Measurements from ENCODE around the gene MAGEA4.

DNA sequence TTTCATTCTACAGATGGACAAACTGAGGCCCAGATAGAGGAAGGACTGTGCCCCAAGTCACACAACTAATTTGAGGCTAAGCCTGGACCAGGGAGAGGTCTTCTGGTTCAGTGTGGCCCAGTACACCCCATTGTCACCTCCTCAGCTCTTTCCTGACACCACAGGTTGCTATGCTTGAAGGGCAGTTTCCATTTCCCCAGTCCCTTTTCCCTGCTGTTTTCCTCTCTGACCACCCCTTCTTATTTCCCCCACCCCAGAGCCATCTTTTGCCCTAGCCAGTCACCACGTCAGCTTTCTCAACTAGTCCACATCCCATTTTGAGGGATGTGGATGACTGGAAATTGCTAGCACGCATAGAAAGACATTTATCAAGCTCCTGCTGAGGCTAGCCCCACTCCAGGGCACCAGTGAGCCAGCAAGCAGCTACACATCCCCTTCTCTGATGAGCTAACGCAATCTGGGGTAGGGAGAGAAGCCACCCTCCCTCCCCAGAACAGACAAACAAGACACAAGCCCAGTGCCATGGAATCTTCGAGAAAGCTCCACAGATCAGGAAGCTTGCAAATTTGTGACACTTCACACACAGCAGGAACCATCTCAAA is 60.5 kb downstream of the MAGEA4 start:
- TF ChIP-seq MZF1 (tag by site-specific recombination; IDR thresholded peaks at IDR 0.05; ENCODE audit: borderline replicate concordance) (no peak), ZNF221 (tag by site-specific recombination; IDR thresholded peaks at IDR 0.05; ENCODE audit: borderline replicate concordance) (no peak), MEIS1 (CRISPR knock-in tag; IDR thresholded peaks at IDR 0.05; ENCODE audit: borderline replicate concordance) (no peak), ZNF660 (tag by site-specific recombination; IDR thresholded peaks at IDR 0.05) (no peak), ZNF621 (tag by site-specific recombination; IDR thresholded peaks at IDR 0.05) (no peak), ZNF623 (tag by site-specific recombination; IDR thresholded peaks at IDR 0.05) (no peak)
- TF ChIP-seq, protein P1, sequence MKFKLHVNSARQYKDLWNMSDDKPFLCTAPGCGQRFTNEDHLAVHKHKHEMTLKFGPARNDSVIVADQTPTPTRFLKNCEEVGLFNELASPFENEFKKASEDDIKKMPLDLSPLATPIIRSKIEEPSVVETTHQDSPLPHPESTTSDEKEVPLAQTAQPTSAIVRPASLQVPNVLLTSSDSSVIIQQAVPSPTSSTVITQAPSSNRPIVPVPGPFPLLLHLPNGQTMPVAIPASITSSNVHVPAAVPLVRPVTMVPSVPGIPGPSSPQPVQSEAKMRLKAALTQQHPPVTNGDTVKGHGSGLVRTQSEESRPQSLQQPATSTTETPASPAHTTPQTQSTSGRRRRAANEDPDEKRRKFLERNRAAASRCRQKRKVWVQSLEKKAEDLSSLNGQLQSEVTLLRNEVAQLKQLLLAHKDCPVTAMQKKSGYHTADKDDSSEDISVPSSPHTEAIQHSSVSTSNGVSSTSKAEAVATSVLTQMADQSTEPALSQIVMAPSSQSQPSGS (tag by site-specific recombination; IDR thresholded peaks at IDR 0.05; ENCODE audit: low read depth) = no peak
- TF ChIP-seq, protein P2, sequence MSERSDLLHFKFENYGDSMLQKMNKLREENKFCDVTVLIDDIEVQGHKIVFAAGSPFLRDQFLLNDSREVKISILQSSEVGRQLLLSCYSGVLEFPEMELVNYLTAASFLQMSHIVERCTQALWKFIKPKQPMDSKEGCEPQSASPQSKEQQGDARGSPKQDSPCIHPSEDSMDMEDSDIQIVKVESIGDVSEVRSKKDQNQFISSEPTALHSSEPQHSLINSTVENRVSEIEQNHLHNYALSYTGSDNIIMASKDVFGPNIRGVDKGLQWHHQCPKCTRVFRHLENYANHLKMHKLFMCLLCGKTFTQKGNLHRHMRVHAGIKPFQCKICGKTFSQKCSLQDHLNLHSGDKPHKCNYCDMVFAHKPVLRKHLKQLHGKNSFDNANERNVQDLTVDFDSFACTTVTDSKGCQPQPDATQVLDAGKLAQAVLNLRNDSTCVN (tag by site-specific recombination; optimal IDR thresholded peaks at IDR 0.05) = no peak
